Measurements from ENCODE around the gene GP1BB. TPM values are rescaled to one million over a fixed set of nuclear protein-coding genes. Genes with fewer than 3 reads are reported as not detected.
A peak's percentile ranks its signal among the peaks of the same experiment; 100 is the strongest.
"Not testable (repeated sequence)": the region's sequence is repeated elsewhere in the genome, so short reads cannot be mapped to it uniquely, and the experiment has no call there.

The GP1BB gene
- total and polyA plus RNA-seq, 11 donors = 1.4 to 52.2 (median 10.7) TPM; not detected in 3

DNA sequence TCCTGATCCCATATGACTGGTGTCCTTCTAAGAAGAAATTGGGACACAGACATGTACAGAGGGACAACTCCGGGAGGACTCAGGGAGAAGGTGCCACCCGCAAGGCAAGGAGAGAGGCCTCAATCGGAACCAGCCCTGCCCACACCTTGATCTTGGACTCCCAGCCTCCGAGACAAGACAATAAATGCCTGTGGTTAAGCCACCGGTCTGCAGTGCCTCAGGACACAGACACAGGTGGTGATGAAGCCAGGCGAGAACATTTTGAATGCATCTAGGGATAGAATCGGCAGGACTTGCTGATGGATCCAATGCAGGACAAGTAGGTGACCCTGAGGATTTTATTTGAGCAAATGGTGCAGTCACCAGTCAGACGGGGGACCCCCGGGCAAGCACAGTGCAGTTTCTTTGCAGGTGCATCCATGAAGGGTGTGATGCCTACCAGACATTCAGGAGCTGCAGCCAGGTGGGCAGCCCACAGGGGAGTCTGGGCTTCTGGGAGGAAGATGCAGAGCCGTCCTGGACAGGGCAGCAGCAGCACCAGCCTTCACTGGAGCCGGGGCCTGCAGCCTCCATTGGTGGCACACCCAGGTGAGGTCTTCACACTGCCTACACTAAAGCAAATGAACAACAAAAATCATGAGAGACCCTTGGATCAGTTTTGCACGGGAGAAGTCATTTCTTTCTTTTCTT is 29.2 kb upstream of the GP1BB start:
- 88 to 94% (median 90%) methylated on average over 12 of the region's 12 CpGs for WGBS, 4 donors
- H3K27me3 ChIP-seq = no peaks in the 10 kb centered on the region
- no peak for TF ChIP-seq POLR2A (IDR thresholded peaks at IDR 0.05)
- TF ChIP-seq, protein P1, sequence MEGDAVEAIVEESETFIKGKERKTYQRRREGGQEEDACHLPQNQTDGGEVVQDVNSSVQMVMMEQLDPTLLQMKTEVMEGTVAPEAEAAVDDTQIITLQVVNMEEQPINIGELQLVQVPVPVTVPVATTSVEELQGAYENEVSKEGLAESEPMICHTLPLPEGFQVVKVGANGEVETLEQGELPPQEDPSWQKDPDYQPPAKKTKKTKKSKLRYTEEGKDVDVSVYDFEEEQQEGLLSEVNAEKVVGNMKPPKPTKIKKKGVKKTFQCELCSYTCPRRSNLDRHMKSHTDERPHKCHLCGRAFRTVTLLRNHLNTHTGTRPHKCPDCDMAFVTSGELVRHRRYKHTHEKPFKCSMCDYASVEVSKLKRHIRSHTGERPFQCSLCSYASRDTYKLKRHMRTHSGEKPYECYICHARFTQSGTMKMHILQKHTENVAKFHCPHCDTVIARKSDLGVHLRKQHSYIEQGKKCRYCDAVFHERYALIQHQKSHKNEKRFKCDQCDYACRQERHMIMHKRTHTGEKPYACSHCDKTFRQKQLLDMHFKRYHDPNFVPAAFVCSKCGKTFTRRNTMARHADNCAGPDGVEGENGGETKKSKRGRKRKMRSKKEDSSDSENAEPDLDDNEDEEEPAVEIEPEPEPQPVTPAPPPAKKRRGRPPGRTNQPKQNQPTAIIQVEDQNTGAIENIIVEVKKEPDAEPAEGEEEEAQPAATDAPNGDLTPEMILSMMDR (IDR thresholded peaks at IDR 0.05) = no peak

DNA sequence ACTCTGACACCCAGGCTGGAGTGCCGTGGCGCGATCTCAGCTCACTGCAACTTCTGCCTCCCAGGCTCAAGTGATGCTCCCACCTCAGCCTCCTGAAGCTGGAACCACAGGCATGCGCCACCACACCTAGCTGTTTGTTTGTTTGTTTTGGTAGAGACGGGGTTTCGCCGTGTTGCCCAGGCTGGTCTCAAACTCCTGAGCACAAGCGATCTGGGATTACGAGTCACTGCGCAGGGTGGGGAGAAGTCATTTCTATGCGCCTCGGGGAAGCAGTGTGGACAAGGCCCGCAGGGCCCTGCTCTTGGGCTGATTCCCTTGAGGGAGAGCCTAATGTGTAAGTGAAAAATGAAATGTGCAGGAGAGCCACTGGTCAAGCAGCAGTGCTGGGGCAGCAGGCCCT is 28.6 kb upstream of the GP1BB start:
- Histone ChIP-seq H3K4me3 (no peak overlapping the region), H3K9me3 (no peaks in the 10 kb centered on the region), H3K36me3 (no peaks in the 10 kb centered on the region), H3K27me3 (no peaks in the 10 kb centered on the region), H3K4me1 (peaks cover 0 to 16% (median 3%) of the 10 kb centered on the region in 12 donors), H3K27ac (no peak overlapping the region)
- TF ChIP-seq POLR2A (IDR thresholded peaks at IDR 0.05) = no peak
- TF ChIP-seq, protein P1 (IDR thresholded peaks at IDR 0.05) = no peak
- intact Hi-C loops (cut with DNase I) = loop anchor here in 1 of 10 donors (2.0 kb wide), 1 partner anchor 16 kb away; no protein-coding TSS in a partner anchor
- 87 to 92% (median 88%) methylated on average over 13 of the region's 13 CpGs for WGBS, 4 donors
- ATAC-seq (no peak), DNase-seq (no peak)

More for the DNA sequence above, 29.2 kb upstream of the GP1BB start:
- H3K4me3 ChIP-seq = no peak overlapping the region
- H3K27ac ChIP-seq = no peak overlapping the region
- intact Hi-C loops (cut with DNase I) = loop anchor here in 1 of 10 donors (2.0 kb wide), 1 partner anchor 17 kb away; no protein-coding TSS in a partner anchor
- DNase-seq (peak in 1 of 5 donors; percentile 3), ATAC-seq (no peak)
- H3K9me3 ChIP-seq = no peaks in the 10 kb centered on the region
- no peaks in the 10 kb centered on the region for H3K36me3 ChIP-seq
- H3K4me1 ChIP-seq = peaks cover 0 to 16% (median 3%) of the 10 kb centered on the region in 12 donors

DNA sequence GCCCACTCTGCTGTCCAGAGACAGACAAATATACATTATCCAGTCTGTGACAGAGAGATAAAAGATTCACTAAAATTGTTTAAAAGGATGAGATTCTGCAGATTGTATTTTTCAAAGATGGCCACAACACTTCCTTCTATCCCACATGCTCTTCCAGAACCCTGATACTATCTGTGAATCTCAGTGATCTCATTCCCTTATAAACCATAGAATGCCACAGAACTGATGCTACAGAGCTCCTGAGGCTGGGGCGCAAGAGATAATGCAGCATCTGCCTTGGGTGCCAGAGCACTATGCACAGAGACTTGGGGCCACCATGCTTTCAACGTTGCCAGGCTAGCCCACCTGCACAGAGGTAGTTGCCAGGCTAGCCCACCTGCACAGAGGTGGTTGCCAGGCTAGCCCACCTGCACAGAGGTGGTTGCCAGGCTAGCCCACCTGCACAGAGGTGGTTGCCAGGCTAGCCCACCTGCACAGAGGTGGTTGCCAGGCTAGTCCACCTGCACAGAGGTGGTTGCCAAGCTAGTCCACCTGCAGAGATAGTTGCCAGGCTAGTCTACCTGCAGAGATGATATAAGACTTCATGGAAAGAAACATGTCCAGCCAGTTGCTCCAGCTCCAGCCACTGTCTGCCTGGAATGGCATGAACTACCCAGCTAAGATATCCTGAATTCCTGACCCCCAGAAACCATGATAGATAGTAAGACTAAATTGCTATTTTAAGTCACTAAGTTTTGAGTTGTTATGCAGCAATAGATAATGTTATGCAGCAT is 26.6 kb upstream of the GP1BB start:
- intact Hi-C loops (cut with DNase I) = no loop called here
- WGBS, 4 donors = 86 to 100% (median 91%) methylated on average over 2 of the region's 2 CpGs
- Histone ChIP-seq H3K9me3 (no peaks in the 10 kb centered on the region), H3K36me3 (no peaks in the 10 kb centered on the region), H3K4me3 (no peak overlapping the region), H3K27me3 (no peaks in the 10 kb centered on the region), H3K27ac (no peak overlapping the region), H3K4me1 (peaks cover 0 to 3% (median 0%) of the 10 kb centered on the region in 12 donors)
- TF ChIP-seq POLR2A (IDR thresholded peaks at IDR 0.05) = no peak
- TF ChIP-seq, protein P1 (IDR thresholded peaks at IDR 0.05) = no peak
- no peak for DNase-seq
- no peak for ATAC-seq

DNA sequence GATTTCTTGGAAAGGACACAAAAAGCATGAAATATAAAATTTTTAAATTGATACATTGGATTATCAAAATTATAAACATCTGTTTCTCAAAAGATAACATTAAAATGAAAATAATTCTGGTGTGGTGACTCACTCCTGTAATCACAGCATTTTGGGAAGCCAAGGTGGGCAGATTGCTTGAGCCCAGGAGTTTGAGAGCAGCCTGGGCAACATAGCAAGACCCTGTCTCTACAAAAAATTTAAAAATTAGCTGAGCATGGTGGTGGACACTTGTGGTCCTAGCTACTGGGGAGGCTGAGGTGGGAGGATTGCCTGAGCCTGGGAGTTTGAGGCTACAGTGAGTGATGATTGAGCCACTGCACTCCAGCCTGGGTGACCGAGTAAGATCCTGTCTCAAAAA is 25.5 kb upstream of the GP1BB start:
- H3K27me3 ChIP-seq; H3K4me1 ChIP-seq; H3K4me3 ChIP-seq; ATAC-seq; H3K27ac ChIP-seq; H3K36me3 ChIP-seq; DNase-seq; intact Hi-C loops (cut with DNase I); H3K9me3 ChIP-seq: not testable (repeated sequence)
- WGBS, 4 donors = 74 to 86% (median 78%) methylated on average over 1 of the region's 1 CpG
